Naive B cell (primary cell): Measurements from ENCODE around the gene EIF4E. TPM values are rescaled to one million over a fixed set of nuclear protein-coding genes. Genes with fewer than 3 reads are reported as not detected.
"Not testable (repeated sequence)": the region's sequence is repeated elsewhere in the genome, so short reads cannot be mapped to it uniquely, and the experiment has no call there.

Source experiments
- ATAC-seq, 2 donors: fragments of 150-1000 bp; cut with Tn5 transposase; 2 replicates each; pipeline ENCODE4 v1.10.0; 2021; ENCODE audit warnings: low read depth in 2 of 2, mild to moderate bottlenecking in 2 of 2, moderate library complexity in 2 of 2
- DNase-seq: peaks from one replicate; pipeline ENCODE4 v3.0.0; 2022
- H3K27ac Mint-ChIP-seq, 6 donors: one replicate each; pipeline ENCODE4 v1.8.0; 2020 to 2022; ENCODE audit warnings: mild to moderate bottlenecking in 6 of 6, mixed read lengths in 6 of 6, moderate library complexity in 5 of 6, inconsistent platforms in 2 of 6
- H3K27me3 Mint-ChIP-seq, 3 donors: one replicate each; pipeline ENCODE4 v1.8.0; 2021 to 2022; ENCODE audit warnings: mixed read lengths in 3 of 3, mild to moderate bottlenecking in 1 of 3
- H3K36me3 Mint-ChIP-seq, 2 donors: one replicate each; pipeline ENCODE4 v1.8.0; 2020 to 2022; ENCODE audit warnings: mixed read lengths in 2 of 2, inconsistent platforms in 1 of 2, mild to moderate bottlenecking in 1 of 2
- H3K4me1 Mint-ChIP-seq, 3 donors: one replicate each; pipeline ENCODE4 v1.8.0; 2020 to 2022; ENCODE audit warnings: mixed read lengths in 3 of 3, inconsistent platforms in 1 of 3, mild to moderate bottlenecking in 1 of 3, moderate library complexity in 1 of 3
- H3K4me3 Mint-ChIP-seq, 8 donors: one replicate each; pipeline ENCODE4 v1.8.0; 2020 to 2022; ENCODE audit warnings: mild to moderate bottlenecking in 8 of 8, mixed read lengths in 8 of 8, moderate library complexity in 8 of 8, inconsistent platforms in 2 of 8
- H3K9me3 Mint-ChIP-seq, 7 donors: one replicate each; pipeline ENCODE4 v1.8.0; 2020 to 2022; ENCODE audit warnings: mixed read lengths in 7 of 7, mild to moderate bottlenecking in 5 of 7, inconsistent platforms in 2 of 7, moderate library complexity in 1 of 7
- polyA plus RNA-seq, 6 donors: library from polyadenylated mRNA; unstranded; fragments of 300-500 nt; fragmentation: Illumina TruSeq; gene quantifications; one replicate each; pipeline ENCODE4 v1.2.3, GENCODE V29; 2021; ENCODE audit warnings: low read depth in 6 of 6

The EIF4E gene
- polyA plus RNA-seq, 6 donors from 2014 or later, result 60.2 to 111 (median 70.2) TPM

DNA sequence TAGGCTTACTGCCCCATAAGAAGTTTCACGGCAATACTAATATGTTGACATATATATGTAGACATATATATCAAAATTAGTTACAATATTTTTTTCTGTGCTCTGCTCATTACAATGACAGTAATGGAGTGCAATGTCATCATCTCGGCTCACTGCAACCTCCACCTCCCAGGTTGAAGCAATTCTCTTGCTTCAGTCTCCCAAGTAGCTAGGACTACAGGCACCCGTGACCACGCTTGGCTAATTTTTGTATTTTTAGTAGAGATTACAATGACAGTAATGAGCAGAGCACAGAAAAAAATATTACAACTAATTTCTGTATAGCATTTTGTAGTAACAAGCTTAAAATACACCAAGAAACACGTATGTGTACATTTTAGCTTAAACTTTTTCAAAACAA, 7.6 kb downstream of the EIF4E start:
- no peaks in the 10 kb centered on the region for H3K9me3 Mint-ChIP-seq
- peak overlapping the region in 1 of 8 donors; percentile 30 for H3K4me3 Mint-ChIP-seq
- H3K27me3 Mint-ChIP-seq, result no peaks in the 10 kb centered on the region
- H3K27ac Mint-ChIP-seq, result no peak overlapping the region
- ATAC-seq (no peak), DNase-seq (no peak)
- peaks cover 0 to 6% of the 10 kb centered on the region in 2 donors for H3K36me3 Mint-ChIP-seq
- H3K4me1 Mint-ChIP-seq, result peaks cover 14 to 68% (median 43%) of the 10 kb centered on the region in 3 donors

GRCh38 chr4:98919996-98920395, 8.9 kb downstream of the EIF4E start:
- H3K27ac Mint-ChIP-seq, result peak overlapping the region in 1 of 6 donors; percentile 18

DNA sequence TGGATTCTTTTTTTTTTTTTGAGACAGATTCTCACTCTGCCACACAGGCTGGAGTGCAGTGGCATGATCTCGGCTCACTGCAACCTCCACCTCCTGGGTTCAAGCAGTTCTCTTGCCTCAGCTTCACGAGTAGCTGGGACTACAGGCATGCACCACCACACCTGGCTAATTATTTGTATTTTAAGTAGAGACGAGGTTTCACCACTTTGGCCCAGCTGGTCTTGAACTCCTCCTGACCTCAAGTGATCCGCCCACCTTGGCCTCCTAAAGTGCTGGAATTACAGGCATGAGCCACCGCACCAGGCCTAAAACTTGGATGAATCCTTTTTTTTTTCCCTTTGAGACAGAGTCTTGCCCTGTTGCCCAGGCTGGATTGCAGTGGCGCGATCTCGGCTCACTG, 18.2 kb downstream of the EIF4E start:
- H3K36me3 Mint-ChIP-seq, DNase-seq, H3K27me3 Mint-ChIP-seq, H3K9me3 Mint-ChIP-seq, ATAC-seq: not testable (repeated sequence)
- peaks cover 30 to 76% (median 62%) of the 10 kb centered on the region in 3 donors for H3K4me1 Mint-ChIP-seq
- peak overlapping the region in 3 of 6 donors; percentile 41 to 70 (median 66) for H3K27ac Mint-ChIP-seq
- peak overlapping the region in 1 of 8 donors; percentile 59 for H3K4me3 Mint-ChIP-seq

More at GRCh38 chr4:98919996-98920395, 8.9 kb downstream of the EIF4E start:
- no peaks in the 10 kb centered on the region for H3K9me3 Mint-ChIP-seq
- H3K4me1 Mint-ChIP-seq, result peaks cover 20 to 71% (median 49%) of the 10 kb centered on the region in 3 donors
- no peak overlapping the region for H3K4me3 Mint-ChIP-seq
- H3K36me3 Mint-ChIP-seq, result peaks cover 0 to 9% of the 10 kb centered on the region in 2 donors
- DNase-seq, result no peak
- no peaks in the 10 kb centered on the region for H3K27me3 Mint-ChIP-seq
- ATAC-seq, result no peak

GRCh38 chr4:98909646-98910401, 19.1 kb downstream of the EIF4E start:
- Mint-ChIP-seq H3K4me1 (peaks cover 37 to 75% (median 63%) of the 10 kb centered on the region in 3 donors), H3K4me3 (peak overlapping the region in 2 of 8 donors; percentile 6 to 11), H3K27ac (peak overlapping the region; percentile 1 to 92 (median 41))

DNA sequence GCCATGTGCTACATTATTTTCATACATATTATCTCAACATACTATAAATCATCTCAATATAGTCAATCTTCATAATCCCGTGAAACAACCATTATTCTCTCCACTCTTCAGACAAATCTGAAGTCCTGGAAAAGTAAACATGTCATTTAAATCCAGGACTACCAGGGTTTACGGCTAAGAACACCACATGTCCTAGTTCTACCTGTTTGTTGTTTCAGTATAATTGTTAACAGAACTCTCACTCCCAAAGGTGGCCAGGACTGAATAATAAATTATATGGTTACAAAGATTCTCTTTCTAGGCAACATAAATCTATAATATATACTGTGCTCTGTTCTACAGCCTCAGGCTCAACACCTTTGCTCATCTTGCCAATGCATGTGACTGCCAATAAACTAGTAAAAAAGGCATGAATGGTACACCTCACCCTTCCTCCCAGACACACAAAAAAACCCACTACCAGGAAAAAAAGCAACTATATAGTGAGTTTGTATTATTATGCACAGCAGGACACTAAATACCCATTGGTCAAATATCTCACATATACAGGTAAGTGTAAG, 20.1 kb downstream of the EIF4E start:
- Mint-ChIP-seq H3K4me1 (peaks cover 32 to 75% (median 66%) of the 10 kb centered on the region in 3 donors), H3K9me3 (no peaks in the 10 kb centered on the region), H3K27ac (peak overlapping the region in 3 of 6 donors; percentile 2 to 50 (median 7)), H3K4me3 (no peak overlapping the region), H3K36me3 (peaks cover 0 to 8% of the 10 kb centered on the region in 2 donors), H3K27me3 (no peaks in the 10 kb centered on the region)
- DNase-seq (no peak), ATAC-seq (no peak)

More at GRCh38 chr4:98909646-98910401, 19.1 kb downstream of the EIF4E start:
- H3K9me3 Mint-ChIP-seq, result no peaks in the 10 kb centered on the region
- no peaks in the 10 kb centered on the region for H3K27me3 Mint-ChIP-seq
- DNase-seq, result no peak
- peaks cover 0 to 8% of the 10 kb centered on the region in 2 donors for H3K36me3 Mint-ChIP-seq
- no peak for ATAC-seq

GRCh38 chr4:98908182-98908581, 20.8 kb downstream of the EIF4E start:
- peaks cover 0 to 8% of the 10 kb centered on the region in 2 donors for H3K36me3 Mint-ChIP-seq
- DNase-seq (no peak), ATAC-seq (no peak)
- no peaks in the 10 kb centered on the region for H3K9me3 Mint-ChIP-seq
- no peak overlapping the region for H3K4me3 Mint-ChIP-seq
- H3K4me1 Mint-ChIP-seq, result peaks cover 32 to 74% (median 69%) of the 10 kb centered on the region in 3 donors
- no peaks in the 10 kb centered on the region for H3K27me3 Mint-ChIP-seq
- peak overlapping the region in 3 of 6 donors; percentile 22 to 70 (median 53) for H3K27ac Mint-ChIP-seq

DNA sequence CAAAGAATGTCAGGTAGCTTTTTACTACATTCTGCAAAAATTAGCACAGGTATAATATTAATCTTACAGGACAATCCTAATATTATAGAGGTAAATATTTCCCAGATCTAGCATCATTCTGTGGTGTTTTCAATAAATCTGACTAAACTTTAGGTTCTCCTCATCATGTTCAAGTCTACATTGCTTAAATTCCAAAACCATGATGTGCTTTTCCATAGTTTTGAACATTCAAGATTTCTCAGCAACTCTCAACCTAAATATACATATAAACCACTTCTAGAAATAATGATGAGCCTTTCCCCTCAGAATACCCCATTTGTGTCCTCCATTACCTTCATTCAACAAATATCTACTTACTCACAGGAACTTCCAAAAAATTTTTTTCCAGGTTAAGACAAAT, 23.1 kb downstream of the EIF4E start:
- no peak overlapping the region for H3K4me3 Mint-ChIP-seq

DNA sequence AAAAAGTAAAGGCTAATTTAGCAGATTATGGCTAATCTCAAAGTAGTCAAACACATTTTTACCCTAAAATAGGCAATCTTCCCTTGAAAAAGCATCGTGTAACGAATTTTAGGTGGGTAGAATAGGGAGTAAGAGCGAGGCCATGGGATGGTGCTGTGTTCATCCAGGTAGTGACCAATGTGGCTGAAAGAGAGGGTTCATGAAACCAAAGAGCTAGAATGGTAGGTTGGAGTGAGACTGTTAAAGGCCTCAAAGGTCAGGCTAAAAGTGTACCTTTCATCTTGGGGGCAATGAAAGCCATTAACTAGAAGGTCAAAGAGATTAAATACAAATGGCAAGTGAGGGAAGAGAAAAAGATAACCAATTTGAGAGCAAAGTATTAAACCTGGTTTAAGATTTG, 23.6 kb downstream of the EIF4E start:
- H3K36me3 Mint-ChIP-seq, result peaks cover 14 to 16% of the 10 kb centered on the region in 2 donors
- no peak for ATAC-seq
- peak overlapping the region in 4 of 6 donors; percentile 2 to 76 (median 22) for H3K27ac Mint-ChIP-seq
- no peaks in the 10 kb centered on the region for H3K9me3 Mint-ChIP-seq
- no peaks in the 10 kb centered on the region for H3K27me3 Mint-ChIP-seq
- DNase-seq, result no peak
- H3K4me3 Mint-ChIP-seq, result no peak overlapping the region
- peaks cover 46 to 80% (median 64%) of the 10 kb centered on the region in 3 donors for H3K4me1 Mint-ChIP-seq

More for the DNA sequence above, 23.1 kb downstream of the EIF4E start:
- Mint-ChIP-seq H3K9me3 (no peaks in the 10 kb centered on the region), H3K4me1 (peaks cover 43 to 76% (median 70%) of the 10 kb centered on the region in 3 donors), H3K27ac (peak overlapping the region in 2 of 6 donors; percentile 7 to 58), H3K27me3 (no peaks in the 10 kb centered on the region), H3K36me3 (peaks cover 10 to 14% of the 10 kb centered on the region in 2 donors)
- ATAC-seq (no peak), DNase-seq (no peak)

DNA sequence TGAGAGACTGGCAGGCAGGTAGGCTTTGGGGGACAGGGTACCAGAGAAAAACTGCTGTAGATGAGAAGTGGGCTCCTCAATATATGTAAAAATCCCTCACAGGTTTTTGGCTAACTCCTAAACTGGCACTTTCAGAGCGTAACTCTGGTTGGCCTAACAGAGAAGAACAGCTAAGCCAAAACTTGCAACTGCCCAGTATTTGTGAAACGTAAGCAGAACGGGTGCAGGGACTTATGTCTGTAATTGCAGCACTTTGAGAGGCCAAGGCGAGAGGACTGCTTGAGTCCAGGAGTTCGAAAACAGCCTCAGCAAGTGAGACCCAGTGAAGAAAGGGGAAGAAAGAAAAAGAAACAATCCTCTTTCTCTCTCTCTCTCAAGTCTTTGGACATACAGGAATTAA, 25.0 kb downstream of the EIF4E start:
- ATAC-seq, result no peak
- no peaks in the 10 kb centered on the region for H3K27me3 Mint-ChIP-seq
- H3K4me1 Mint-ChIP-seq, result peaks cover 39 to 68% (median 55%) of the 10 kb centered on the region in 3 donors
- H3K9me3 Mint-ChIP-seq, result no peaks in the 10 kb centered on the region
- H3K36me3 Mint-ChIP-seq, result peaks cover 6 to 19% of the 10 kb centered on the region in 2 donors
- H3K27ac Mint-ChIP-seq, result peak overlapping the region in 5 of 6 donors; percentile 34 to 73 (median 65)
- no peak overlapping the region for H3K4me3 Mint-ChIP-seq
- no peak for DNase-seq

DNA sequence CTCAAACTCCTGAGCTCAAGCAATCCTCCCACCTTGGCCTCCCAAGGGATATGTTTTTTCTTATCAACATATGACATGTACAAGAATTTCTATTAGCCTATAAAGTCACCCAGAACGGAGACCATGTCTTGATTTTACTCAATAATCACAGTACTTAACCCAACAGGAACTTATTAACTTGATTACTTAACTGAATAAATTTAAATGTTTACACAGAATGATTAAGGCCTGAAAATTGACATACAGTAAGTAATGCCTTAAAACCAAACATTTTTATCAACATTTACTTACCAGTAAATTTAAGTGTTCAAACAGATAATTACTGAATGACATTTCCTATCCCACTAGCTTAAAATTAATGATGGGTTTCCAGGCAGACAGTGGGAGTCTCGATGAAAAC, 25.4 kb downstream of the EIF4E start:
- no peak for ATAC-seq
- Mint-ChIP-seq H3K36me3 (peaks cover 6 to 19% of the 10 kb centered on the region in 2 donors), H3K27ac (peak overlapping the region in 4 of 6 donors; percentile 34 to 73 (median 58)), H3K4me3 (no peak overlapping the region), H3K4me1 (peaks cover 35 to 64% (median 54%) of the 10 kb centered on the region in 3 donors), H3K9me3 (no peaks in the 10 kb centered on the region), H3K27me3 (no peaks in the 10 kb centered on the region)
- no peak for DNase-seq

GRCh38 chr4:98899277-98899676, 29.7 kb downstream of the EIF4E start:
- ATAC-seq (no peak), DNase-seq (no peak)
- Mint-ChIP-seq H3K27me3 (no peaks in the 10 kb centered on the region), H3K36me3 (peaks cover 23 to 28% of the 10 kb centered on the region in 2 donors), H3K4me3 (peak overlapping the region in 1 of 8 donors; percentile 51), H3K9me3 (no peaks in the 10 kb centered on the region), H3K27ac (peak overlapping the region in 3 of 6 donors; percentile 8 to 89 (median 39)), H3K4me1 (peaks cover 23 to 34% (median 26%) of the 10 kb centered on the region in 3 donors)

DNA sequence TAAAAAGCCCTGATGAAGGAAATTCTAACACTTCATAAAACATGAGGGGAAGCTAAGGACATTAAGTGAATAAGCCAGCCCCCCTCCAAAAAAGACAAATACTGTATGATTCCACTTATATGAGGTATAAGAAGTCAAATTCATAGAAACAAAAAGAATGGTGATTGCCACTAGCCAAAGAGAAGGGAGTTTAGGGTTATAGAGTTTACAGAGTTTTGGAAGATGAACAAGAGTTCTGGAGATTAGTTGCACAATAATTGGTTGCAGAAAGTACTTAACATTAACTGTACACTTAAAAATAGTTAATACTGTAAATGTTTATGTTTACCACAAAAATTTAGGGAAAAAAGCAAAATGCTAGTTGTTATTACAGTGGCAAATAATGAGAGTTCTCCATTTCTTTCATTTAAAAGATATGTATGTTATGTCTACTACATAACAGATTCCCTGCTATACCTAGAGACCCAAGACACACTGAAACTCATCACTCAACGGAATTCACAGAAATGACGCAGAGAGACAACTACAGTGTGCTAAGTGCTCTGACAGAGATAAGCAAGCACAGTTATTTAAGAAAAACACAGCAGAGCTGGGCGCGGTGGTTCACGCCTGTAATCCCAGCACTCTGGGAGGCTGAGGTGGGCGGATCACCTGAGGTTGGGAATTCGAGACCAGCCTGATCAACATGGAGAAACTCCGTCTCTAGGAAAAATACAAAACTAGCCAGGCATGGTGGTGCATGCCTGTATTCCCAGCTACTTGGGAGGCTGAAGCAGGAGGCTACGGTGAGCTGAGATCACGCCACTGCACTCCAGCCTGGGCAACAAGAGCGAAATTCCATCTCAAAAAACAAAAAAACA, 37.2 kb downstream of the EIF4E start:
- H3K9me3 Mint-ChIP-seq, result no peaks in the 10 kb centered on the region
- H3K4me3 Mint-ChIP-seq, result no peak overlapping the region
- peaks cover under 1 to 22% (median 14%) of the 10 kb centered on the region in 3 donors for H3K4me1 Mint-ChIP-seq
- DNase-seq, result no peak
- H3K36me3 Mint-ChIP-seq, result peaks cover 33 to 42% of the 10 kb centered on the region in 2 donors
- ATAC-seq, result no peak
- H3K27me3 Mint-ChIP-seq, result no peaks in the 10 kb centered on the region
- peak overlapping the region in 3 of 6 donors; percentile 36 to 66 (median 44) for H3K27ac Mint-ChIP-seq
